ENCODE data around the gene PSG7.
"Not testable (repeated sequence)": the region's sequence is repeated elsewhere in the genome, so short reads cannot be mapped to it uniquely, and the experiment has no call there.

DNA sequence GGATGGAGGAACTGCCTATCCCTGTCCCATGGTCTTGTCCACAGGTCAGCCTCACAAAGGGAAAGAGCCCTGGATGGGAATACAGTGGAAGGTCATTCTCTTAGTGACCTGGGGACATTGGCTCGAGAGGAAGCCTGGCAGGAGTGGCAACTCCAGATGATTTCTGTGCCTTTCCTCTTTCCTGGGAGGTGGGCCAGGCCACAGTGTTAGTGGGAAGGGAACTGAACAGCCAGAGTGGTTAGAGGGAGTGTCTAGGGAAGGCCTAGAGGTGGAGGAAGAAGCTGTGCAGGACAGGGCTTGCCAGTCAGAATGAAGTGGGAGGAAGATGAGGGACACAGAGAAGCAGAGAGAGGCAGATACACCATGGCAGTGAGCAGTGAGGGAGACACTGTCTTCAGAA, 61.1 kb downstream of the PSG7 start:
- TF ChIP-seq POLR2A (IDR thresholded peaks at IDR 0.05): not testable (repeated sequence)
- TF ChIP-seq, protein P1, sequence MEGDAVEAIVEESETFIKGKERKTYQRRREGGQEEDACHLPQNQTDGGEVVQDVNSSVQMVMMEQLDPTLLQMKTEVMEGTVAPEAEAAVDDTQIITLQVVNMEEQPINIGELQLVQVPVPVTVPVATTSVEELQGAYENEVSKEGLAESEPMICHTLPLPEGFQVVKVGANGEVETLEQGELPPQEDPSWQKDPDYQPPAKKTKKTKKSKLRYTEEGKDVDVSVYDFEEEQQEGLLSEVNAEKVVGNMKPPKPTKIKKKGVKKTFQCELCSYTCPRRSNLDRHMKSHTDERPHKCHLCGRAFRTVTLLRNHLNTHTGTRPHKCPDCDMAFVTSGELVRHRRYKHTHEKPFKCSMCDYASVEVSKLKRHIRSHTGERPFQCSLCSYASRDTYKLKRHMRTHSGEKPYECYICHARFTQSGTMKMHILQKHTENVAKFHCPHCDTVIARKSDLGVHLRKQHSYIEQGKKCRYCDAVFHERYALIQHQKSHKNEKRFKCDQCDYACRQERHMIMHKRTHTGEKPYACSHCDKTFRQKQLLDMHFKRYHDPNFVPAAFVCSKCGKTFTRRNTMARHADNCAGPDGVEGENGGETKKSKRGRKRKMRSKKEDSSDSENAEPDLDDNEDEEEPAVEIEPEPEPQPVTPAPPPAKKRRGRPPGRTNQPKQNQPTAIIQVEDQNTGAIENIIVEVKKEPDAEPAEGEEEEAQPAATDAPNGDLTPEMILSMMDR (IDR thresholded peaks at IDR 0.05): not testable (repeated sequence)

Data from right lobe of liver (tissue), 4 donors.